ENCODE data around the gene SLC11A2. TPM values are rescaled to one million over a fixed set of nuclear protein-coding genes. Genes with fewer than 3 reads are reported as not detected.
"Not testable (repeated sequence)": the region's sequence is repeated elsewhere in the genome, so short reads cannot be mapped to it uniquely, and the experiment has no call there.

SLC11A2 gene
- total RNA-seq, 1 donor from 2014 or later, result 43.7 TPM

GRCh38 chr12:50971946-50972345 lies 54.2 kb downstream of the SLC11A2 start:
- no peak for DNase-seq (ENCODE audit: low read depth)
- TF ChIP-seq CTCF (conservative IDR thresholded peaks at IDR 0.05; ENCODE audit: low read depth, low read length), result no peak
- H3K4me3 ChIP-seq (ENCODE audit: low read depth, low read length), result no peak overlapping the region

GRCh38 chr12:50964432-50964831 lies 61.8 kb downstream of the SLC11A2 start:
- no peak overlapping the region for H3K4me3 ChIP-seq (ENCODE audit: low read depth, low read length)
- DNase-seq (ENCODE audit: low read depth), result no peak
- no peak for TF ChIP-seq CTCF (conservative IDR thresholded peaks at IDR 0.05; ENCODE audit: low read depth, low read length)

GRCh38 chr12:50961708-50962107 lies 64.5 kb downstream of the SLC11A2 start:
- no peak for TF ChIP-seq CTCF (conservative IDR thresholded peaks at IDR 0.05; ENCODE audit: low read depth, low read length)
- no peak for DNase-seq (ENCODE audit: low read depth)
- H3K4me3 ChIP-seq (ENCODE audit: low read depth, low read length), result no peak overlapping the region

GRCh38 chr12:50960130-50960529 lies 66.1 kb downstream of the SLC11A2 start:
- TF ChIP-seq CTCF (conservative IDR thresholded peaks at IDR 0.05; ENCODE audit: low read depth, low read length), result no peak

GRCh38 chr12:50955697-50956096 lies 70.5 kb downstream of the SLC11A2 start:
- no peak for DNase-seq (ENCODE audit: low read depth)
- no peak for TF ChIP-seq CTCF (conservative IDR thresholded peaks at IDR 0.05; ENCODE audit: low read depth, low read length)
- no peak overlapping the region for H3K4me3 ChIP-seq (ENCODE audit: low read depth, low read length)

More at GRCh38 chr12:50960130-50960529, 66.1 kb downstream of the SLC11A2 start:
- H3K4me3 ChIP-seq (ENCODE audit: low read depth, low read length), result no peak overlapping the region
- no peak for DNase-seq (ENCODE audit: low read depth)

- TF ChIP-seq CTCF (conservative IDR thresholded peaks at IDR 0.05; ENCODE audit: low read depth, low read length), result no peak
- H3K4me3 ChIP-seq (ENCODE audit: low read depth, low read length), result no peak overlapping the region
- DNase-seq (ENCODE audit: low read depth), result no peak
Observed at GRCh38 chr12:50955288-50955687, 70.9 kb downstream of the SLC11A2 start.

GRCh38 chr12:50954789-50955188 lies 71.4 kb downstream of the SLC11A2 start:
- not testable (repeated sequence) for DNase-seq (ENCODE audit: low read depth); H3K4me3 ChIP-seq (ENCODE audit: low read depth, low read length)

GRCh38 chr12:50953047-50953446 lies 73.1 kb downstream of the SLC11A2 start:
- DNase-seq (ENCODE audit: low read depth), result no peak
- no peak for TF ChIP-seq CTCF (conservative IDR thresholded peaks at IDR 0.05; ENCODE audit: low read depth, low read length)
- no peak overlapping the region for H3K4me3 ChIP-seq (ENCODE audit: low read depth, low read length)
